ENCODE measurements around the gene FRMD1. TPM values are rescaled to one million over a fixed set of nuclear protein-coding genes. Genes with fewer than 3 reads are reported as not detected.

The FRMD1 gene
- total RNA-seq, 4 donors from 2014 or later: 0.04 to 0.12 TPM; not detected in 2

GRCh38 chr6:168038576-168039140 lies 40.4 kb downstream of the FRMD1 start:
- Histone ChIP-seq H3K9me3 (no peaks in the 10 kb centered on the region), H3K4me3 (no peak overlapping the region), H3K27ac (peak overlapping the region; percentile 57 to 78 (median 73)), H3K27me3 (peaks cover 0 to 7% (median 6%) of the 10 kb centered on the region in 3 donors), H3K36me3 (no peaks in the 10 kb centered on the region), H3K4me1 (peaks cover 7% of the 10 kb centered on the region in 2 donors)
- in situ Hi-C loops (cut with MboI; ENCODE audit: low sequenced_read_pairs in 4 of 4): no loop called here
- DNase-seq (no peak), ATAC-seq (no peak)
- intact Hi-C loops (cut with DNase I; ENCODE audit: low total_unique reads): no loop called here
- TF ChIP-seq CTCF (IDR thresholded peaks at IDR 0.05 in 4 of 5, conservative IDR thresholded peaks at IDR 0.05 in 1 of 5): no peak
- no peak for TF ChIP-seq POLR2A (IDR thresholded peaks at IDR 0.05)

GRCh38 chr6:168037856-168038255 lies 41.2 kb downstream of the FRMD1 start:
- H3K4me1 ChIP-seq: peaks cover 7% of the 10 kb centered on the region in 2 donors
- no peaks in the 10 kb centered on the region for H3K36me3 ChIP-seq
- H3K27me3 ChIP-seq: peaks cover 0 to 7% (median 6%) of the 10 kb centered on the region in 3 donors
- H3K4me3 ChIP-seq: no peak overlapping the region
- TF ChIP-seq CTCF (IDR thresholded peaks at IDR 0.05 in 4 of 5, conservative IDR thresholded peaks at IDR 0.05 in 1 of 5) (no peak), POLR2A (IDR thresholded peaks at IDR 0.05) (no peak)
- peak overlapping the region; percentile 57 to 78 (median 73) for H3K27ac ChIP-seq
- ATAC-seq (no peak), DNase-seq (no peak)
- in situ Hi-C loops (cut with MboI; ENCODE audit: low sequenced_read_pairs in 4 of 4) (no loop called here), intact Hi-C loops (cut with DNase I; ENCODE audit: low total_unique reads) (no loop called here)
- H3K9me3 ChIP-seq: no peaks in the 10 kb centered on the region

GRCh38 chr6:168037242-168037641 lies 41.8 kb downstream of the FRMD1 start:
- ATAC-seq (peak; percentile 47 to 70), DNase-seq (no peak)
- H3K9me3 ChIP-seq: no peaks in the 10 kb centered on the region
- intact Hi-C loops (cut with DNase I; ENCODE audit: low total_unique reads) (no loop called here), in situ Hi-C loops (cut with MboI; ENCODE audit: low sequenced_read_pairs in 4 of 4) (no loop called here)
- H3K27me3 ChIP-seq: peaks cover 0 to 7% (median 6%) of the 10 kb centered on the region in 3 donors
- no peak overlapping the region for H3K4me3 ChIP-seq
- H3K4me1 ChIP-seq: peaks cover 7 to 10% of the 10 kb centered on the region in 2 donors
- no peak for TF ChIP-seq CTCF (IDR thresholded peaks at IDR 0.05 in 4 of 5, conservative IDR thresholded peaks at IDR 0.05 in 1 of 5)
- TF ChIP-seq POLR2A (IDR thresholded peaks at IDR 0.05): peak; percentile 26 to 59
- H3K27ac ChIP-seq: peak overlapping the region; percentile 57 to 80 (median 74)
- H3K36me3 ChIP-seq: no peaks in the 10 kb centered on the region

- in situ Hi-C loops (cut with MboI; ENCODE audit: low sequenced_read_pairs in 4 of 4): no loop called here
- Histone ChIP-seq H3K9me3 (no peaks in the 10 kb centered on the region), H3K4me1 (peaks cover 7 to 20% of the 10 kb centered on the region in 2 donors), H3K27me3 (peaks cover 0 to 7% (median 6%) of the 10 kb centered on the region in 3 donors), H3K27ac (peak overlapping the region; percentile 24 to 80 (median 72)), H3K4me3 (peak overlapping the region; percentile 27 to 55 (median 38)), H3K36me3 (no peaks in the 10 kb centered on the region)
- DNase-seq (no peak), ATAC-seq (peak; percentile 18 to 28)
- TF ChIP-seq CTCF (IDR thresholded peaks at IDR 0.05 in 4 of 5, conservative IDR thresholded peaks at IDR 0.05 in 1 of 5) (no peak), POLR2A (IDR thresholded peaks at IDR 0.05) (peak; percentile 40 to 50)
- intact Hi-C loops (cut with DNase I; ENCODE audit: low total_unique reads): no loop called here
Observed at GRCh38 chr6:168035661-168036545, 43.1 kb downstream of the FRMD1 start.

Data from gastrocnemius medialis (tissue), 4 donors.